T-helper 17 cell (primary cell): ENCODE results near the gene ST8SIA1. TPM values are rescaled to one million over a fixed set of nuclear protein-coding genes. Genes with fewer than 3 reads are reported as not detected.
A peak's percentile ranks its signal among the peaks of the same experiment; 100 is the strongest.
"Not testable (repeated sequence)": the region's sequence is repeated elsewhere in the genome, so short reads cannot be mapped to it uniquely, and the experiment has no call there.

Experiments used
- ATAC-seq: fragments of 150-1000 bp; cut with Tn5 transposase; 2 replicates; pipeline ENCODE4 v1.10.0; 2021; ENCODE audit warnings: mild to moderate bottlenecking, moderate library complexity
- DNase-seq, 3 donors: peaks; one replicate each; pipeline versions ENCODE4 v3.0.0 to v3.0.0-alpha.2; 2020 to 2021
- H3K9me3 ChIP-seq: one replicate; pipeline ENCODE4 v1.7.0; 2013; ENCODE audit warnings: low read length, mild to moderate bottlenecking; ENCODE audit not compliant: control insufficient read depth, poor library complexity, severe bottlenecking
- H3K27ac Mint-ChIP-seq: one replicate; pipeline ENCODE4 v1.8.0; 2022; ENCODE audit warnings: mild to moderate bottlenecking, moderate library complexity, mixed read lengths
- H3K27me3 Mint-ChIP-seq: one replicate; pipeline ENCODE4 v1.8.0; 2022; ENCODE audit warnings: mixed read lengths
- H3K36me3 Mint-ChIP-seq: one replicate; pipeline ENCODE4 v1.8.0; 2022; ENCODE audit warnings: low read depth, mixed read lengths
- H3K4me1 Mint-ChIP-seq: one replicate; pipeline ENCODE4 v1.8.0; 2022; ENCODE audit warnings: mild to moderate bottlenecking, mixed read lengths
- H3K4me3 Mint-ChIP-seq: one replicate; pipeline ENCODE4 v1.8.0; 2022; ENCODE audit warnings: mild to moderate bottlenecking, moderate library complexity, mixed read lengths
- total RNA-seq, 4 donors: library from RNA in 2 of 4; stranded (reverse) in 2 of 4; gene quantifications; one replicate each; pipeline ENCODE4 v1.2.3 and lab custom pipeline; 2022 to 2026

The ST8SIA1 gene
- total RNA-seq, 2 donors from 2014 or later, result 7.6 to 13.9 TPM

- DNase-seq (peak in 2 of 3 donors; percentile 15 to 33), ATAC-seq (peak; percentile 100)
- H3K4me3 Mint-ChIP-seq, H3K4me1 Mint-ChIP-seq, H3K36me3 Mint-ChIP-seq, H3K9me3 ChIP-seq, H3K27me3 Mint-ChIP-seq: not testable (repeated sequence)
- peak overlapping the region; percentile 64 for H3K27ac Mint-ChIP-seq
Measured at GRCh38 chr12:22146686-22147085, 187.8 kb downstream of the ST8SIA1 start.

Other genes starting within 250 kb of the ST8SIA1 start
- 10 to 100 TPM; 31.5 to 31.6 TPM for gene C2CD5, start 209.8 kb upstream of the ST8SIA1 start, total RNA-seq